SU-DHL-6 (cell line): Measurements from ENCODE around the gene RAPGEF4.

Experiments used
- EZH2phosphoT487 ChIP-seq: fragments of 200-600 bp; sonication (generic), shearing (Covaris generic); conservative IDR thresholded peaks from 2 replicates; pipeline ENCODE4 v1.6.1; 2018; ENCODE audit warnings: mild to moderate bottlenecking, antibody characterized with exemption, low read length, moderate library complexity, mixed read lengths
- TF ChIP-seq, protein P1 (sequence below): fragments of 200-600 bp; sonication (generic); IDR thresholded peaks from one replicate; pipeline ENCODE4 v1.5.1; 2017; ENCODE audit warnings: antibody characterized with exemption, mild to moderate bottlenecking, low read length, moderate library complexity; ENCODE audit not compliant: insufficient read depth, poor library complexity, severe bottlenecking

- TF ChIP-seq, protein P1, sequence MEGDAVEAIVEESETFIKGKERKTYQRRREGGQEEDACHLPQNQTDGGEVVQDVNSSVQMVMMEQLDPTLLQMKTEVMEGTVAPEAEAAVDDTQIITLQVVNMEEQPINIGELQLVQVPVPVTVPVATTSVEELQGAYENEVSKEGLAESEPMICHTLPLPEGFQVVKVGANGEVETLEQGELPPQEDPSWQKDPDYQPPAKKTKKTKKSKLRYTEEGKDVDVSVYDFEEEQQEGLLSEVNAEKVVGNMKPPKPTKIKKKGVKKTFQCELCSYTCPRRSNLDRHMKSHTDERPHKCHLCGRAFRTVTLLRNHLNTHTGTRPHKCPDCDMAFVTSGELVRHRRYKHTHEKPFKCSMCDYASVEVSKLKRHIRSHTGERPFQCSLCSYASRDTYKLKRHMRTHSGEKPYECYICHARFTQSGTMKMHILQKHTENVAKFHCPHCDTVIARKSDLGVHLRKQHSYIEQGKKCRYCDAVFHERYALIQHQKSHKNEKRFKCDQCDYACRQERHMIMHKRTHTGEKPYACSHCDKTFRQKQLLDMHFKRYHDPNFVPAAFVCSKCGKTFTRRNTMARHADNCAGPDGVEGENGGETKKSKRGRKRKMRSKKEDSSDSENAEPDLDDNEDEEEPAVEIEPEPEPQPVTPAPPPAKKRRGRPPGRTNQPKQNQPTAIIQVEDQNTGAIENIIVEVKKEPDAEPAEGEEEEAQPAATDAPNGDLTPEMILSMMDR: no peak
- no peak for TF ChIP-seq EZH2phosphoT487
Observed at GRCh38 chr2:172938713-172939375, 203.2 kb downstream of the RAPGEF4 start.
